OCI-LY7 (cell line): ENCODE data around the gene CHN1. TPM values are rescaled to one million over a fixed set of nuclear protein-coding genes. Genes with fewer than 3 reads are reported as not detected.

ENCODE experiments used
- BruUV-seq: library from RNA; stranded (reverse); fragments of 400-500 nt; replicated peaks from 2 replicates; lab custom pipeline; 2021; lab: Mats Ljungman, UMichigan
- CTCF ChIA-PET: fragments of 300-600 bp; sonication (Branson Sonifier 250); formaldehyde crosslinking; loops from one replicate; lab custom pipeline; 2022; ENCODE audit warnings: antibody characterized with exemption; ENCODE audit not compliant: unreplicated experiment; lab: Charles Lee
- POLR2A ChIA-PET: fragments of 300-600 bp; sonication (Branson Sonifier 250); formaldehyde crosslinking; loops from one replicate; lab custom pipeline; 2022; ENCODE audit warnings: antibody characterized with exemption; lab: Charles Lee
- DNase-seq: peaks from one replicate; pipeline ENCODE4 v3.0.0-alpha.2; 2015; ENCODE audit warnings: low spot score
- H2AFZ ChIP-seq: fragments of 200-600 bp; sonication (generic), shearing (Covaris generic); 2 replicates; pipeline ENCODE4 v1.6.1; 2014; ENCODE audit warnings: mild to moderate bottlenecking, antibody characterized with exemption, low read length, moderate library complexity
- H3K27ac ChIP-seq: fragments of 200-600 bp; sonication (generic); 2 replicates; pipeline ENCODE4 v1.5.1; 2014; ENCODE audit warnings: mixed run types, low read depth, mild to moderate bottlenecking, moderate library complexity, low read length, inconsistent platforms; ENCODE audit not compliant: poor library complexity, severe bottlenecking
- H3K36me3 ChIP-seq: fragments of 200-600 bp; sonication (generic); 2 replicates; pipeline ENCODE4 v1.6.1; 2014; ENCODE audit warnings: mild to moderate bottlenecking, antibody characterized with exemption, low read length, moderate library complexity, mixed read lengths; ENCODE audit not compliant: insufficient read depth
- H3K4me1 ChIP-seq: fragments of 200-600 bp; sonication (generic); 2 replicates; pipeline ENCODE4 v1.5.1; 2014; ENCODE audit warnings: mild to moderate bottlenecking, low read length; ENCODE audit not compliant: insufficient read depth, poor library complexity, severe bottlenecking
- H3K4me2 ChIP-seq: fragments of 200-600 bp; sonication (generic); 2 replicates; pipeline ENCODE4 v1.6.1; 2014; ENCODE audit warnings: mild to moderate bottlenecking, low read length
- H3K4me3 ChIP-seq: fragments of 200-600 bp; sonication (generic); 2 replicates; pipeline ENCODE4 v1.5.1; 2014; ENCODE audit warnings: mild to moderate bottlenecking, low read depth, low read length; ENCODE audit not compliant: poor library complexity, severe bottlenecking
- H3K79me2 ChIP-seq: fragments of 200-600 bp; sonication (generic); 2 replicates; pipeline ENCODE4 v1.6.1; 2016; ENCODE audit warnings: low read depth, mild to moderate bottlenecking, low read length, moderate library complexity, mixed read lengths; ENCODE audit not compliant: insufficient read depth
- H3K9me2 ChIP-seq: fragments of 200-600 bp; sonication (generic); 2 replicates; pipeline ENCODE4 v1.6.1; 2016; ENCODE audit warnings: mild to moderate bottlenecking, low read length, mixed read lengths; ENCODE audit not compliant: insufficient read depth
- H3K9me3 ChIP-seq: fragments of 200-600 bp; sonication (generic); 2 replicates; pipeline ENCODE4 v1.6.1; 2014; ENCODE audit warnings: mild to moderate bottlenecking, mixed run types, low read length, mixed read lengths
- H4K20me1 ChIP-seq: fragments of 200-600 bp; sonication (generic); 2 replicates; pipeline ENCODE4 v1.6.1; 2014; ENCODE audit warnings: mild to moderate bottlenecking, antibody characterized with exemption, low read length, moderate library complexity, mixed read lengths; ENCODE audit not compliant: insufficient read depth
- EZH2phosphoT487 ChIP-seq: fragments of 200-600 bp; sonication (generic); IDR thresholded peaks from 2 replicates; pipeline ENCODE4 v1.6.1; 2018; ENCODE audit warnings: low read depth, borderline replicate concordance, mild to moderate bottlenecking, mixed run types, antibody characterized with exemption, low read length, moderate library complexity, mixed read lengths
- intact Hi-C: fragments of 100-400 bp; cut with micrococcal nuclease; formaldehyde crosslinking; loops from one replicate; pipeline ENCODE4 v1.10.0; 2022; ENCODE audit not compliant: unreplicated experiment
- total RNA-seq, 2 experiments: library from RNA; depleted of rRNA in 1 of 2; stranded (reverse); fragments of >200 nt in 1 of 2; shearing (Covaris generic) in 1 of 2; gene quantifications; 2 replicates each; pipeline ENCODE4 v1.2.3, GENCODE V29; 2014 to 2022
- TF ChIP-seq, protein P1 (sequence below): fragments of 200-600 bp; sonication (generic); conservative IDR thresholded peaks from 2 replicates; pipeline ENCODE4 v1.5.1; 2014; ENCODE audit warnings: mild to moderate bottlenecking, antibody characterized with exemption, low read length, moderate library complexity, mixed read lengths

Gene CHN1
- total RNA-seq, 2 experiments from 2014 or later, result 0.44 TPM; not detected in 1

GRCh38 chr2:174794851-174795374, 210.3 kb downstream of the CHN1 start:
- TF ChIP-seq, protein P1, sequence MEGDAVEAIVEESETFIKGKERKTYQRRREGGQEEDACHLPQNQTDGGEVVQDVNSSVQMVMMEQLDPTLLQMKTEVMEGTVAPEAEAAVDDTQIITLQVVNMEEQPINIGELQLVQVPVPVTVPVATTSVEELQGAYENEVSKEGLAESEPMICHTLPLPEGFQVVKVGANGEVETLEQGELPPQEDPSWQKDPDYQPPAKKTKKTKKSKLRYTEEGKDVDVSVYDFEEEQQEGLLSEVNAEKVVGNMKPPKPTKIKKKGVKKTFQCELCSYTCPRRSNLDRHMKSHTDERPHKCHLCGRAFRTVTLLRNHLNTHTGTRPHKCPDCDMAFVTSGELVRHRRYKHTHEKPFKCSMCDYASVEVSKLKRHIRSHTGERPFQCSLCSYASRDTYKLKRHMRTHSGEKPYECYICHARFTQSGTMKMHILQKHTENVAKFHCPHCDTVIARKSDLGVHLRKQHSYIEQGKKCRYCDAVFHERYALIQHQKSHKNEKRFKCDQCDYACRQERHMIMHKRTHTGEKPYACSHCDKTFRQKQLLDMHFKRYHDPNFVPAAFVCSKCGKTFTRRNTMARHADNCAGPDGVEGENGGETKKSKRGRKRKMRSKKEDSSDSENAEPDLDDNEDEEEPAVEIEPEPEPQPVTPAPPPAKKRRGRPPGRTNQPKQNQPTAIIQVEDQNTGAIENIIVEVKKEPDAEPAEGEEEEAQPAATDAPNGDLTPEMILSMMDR, result no peak
- no peak for TF ChIP-seq EZH2phosphoT487
- no peaks in the 10 kb centered on the region for H3K9me3 ChIP-seq
- intact Hi-C loops, result no loop called here
- H3K4me2 ChIP-seq, result no peak overlapping the region
- no peaks in the 10 kb centered on the region for H4K20me1 ChIP-seq
- H3K36me3 ChIP-seq, result no peaks in the 10 kb centered on the region
- no peaks in the 10 kb centered on the region for H3K9me2 ChIP-seq
- BruUV-seq, result no TSS peak
- no peak overlapping the region for H3K4me3 ChIP-seq
- H3K79me2 ChIP-seq, result no peaks in the 10 kb centered on the region
- no peak overlapping the region for H3K27ac ChIP-seq
- POLR2A ChIA-PET, result no interaction called here
- no peak for DNase-seq
- CTCF ChIA-PET, result no interaction called here
- H2AFZ ChIP-seq, result no peak overlapping the region
- H3K4me1 ChIP-seq, result no peaks in the 10 kb centered on the region

GRCh38 chr2:174792309-174793025, 212.7 kb downstream of the CHN1 start:
- ChIA-PET POLR2A (interaction anchor here (1.6 kb wide), 1 partner anchor 22 kb away, joined by 3 read pairs; no protein-coding TSS in a partner anchor), CTCF (no interaction called here)
- TF ChIP-seq, protein P1, result no peak
- no peak for TF ChIP-seq EZH2phosphoT487
- no TSS peak for BruUV-seq
- no peaks in the 10 kb centered on the region for H3K36me3 ChIP-seq
- H2AFZ ChIP-seq, result no peak overlapping the region
- no peaks in the 10 kb centered on the region for H4K20me1 ChIP-seq
- H3K9me2 ChIP-seq, result no peaks in the 10 kb centered on the region
- no peaks in the 10 kb centered on the region for H3K4me1 ChIP-seq
- no peak overlapping the region for H3K4me3 ChIP-seq
- no peaks in the 10 kb centered on the region for H3K79me2 ChIP-seq
- no peaks in the 10 kb centered on the region for H3K9me3 ChIP-seq
- DNase-seq, result no peak
- intact Hi-C loops, result no loop called here
- no peak overlapping the region for H3K4me2 ChIP-seq
- no peak overlapping the region for H3K27ac ChIP-seq

DNA sequence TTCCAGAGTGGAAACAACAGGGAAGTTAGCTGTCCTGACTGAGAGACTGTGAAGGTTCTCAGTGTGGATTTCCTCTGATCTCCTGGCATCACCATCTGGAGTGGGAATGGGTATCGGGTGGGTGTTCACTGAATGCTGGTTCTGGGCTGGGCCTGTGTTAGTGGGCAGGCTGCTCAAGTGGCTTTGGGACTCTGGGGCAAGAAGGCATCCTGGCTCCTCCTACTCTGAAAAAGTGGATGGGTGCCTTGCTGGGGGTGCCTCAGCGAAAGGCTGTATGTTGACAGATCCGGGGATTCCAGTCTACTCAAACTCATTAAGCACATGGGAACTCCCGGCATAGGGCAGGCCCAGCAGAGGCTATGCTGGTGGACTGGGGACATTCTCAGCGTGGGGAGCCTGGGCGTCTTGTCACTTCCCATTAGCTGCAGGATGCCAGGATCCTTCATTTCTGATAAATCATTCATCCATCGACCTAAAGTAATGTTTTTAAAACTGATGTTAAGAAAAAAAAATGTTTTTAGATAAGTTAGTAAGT, 213.4 kb downstream of the CHN1 start:
- ChIA-PET POLR2A (interaction anchor here (1.6 kb wide), 1 partner anchor 22 kb away, joined by 3 read pairs; no protein-coding TSS in a partner anchor), CTCF (no interaction called here)
- no peaks in the 10 kb centered on the region for H3K36me3 ChIP-seq
- no peak overlapping the region for H3K27ac ChIP-seq
- no peaks in the 10 kb centered on the region for H3K9me2 ChIP-seq
- H3K9me3 ChIP-seq, result no peaks in the 10 kb centered on the region
- no peak overlapping the region for H3K4me2 ChIP-seq
- BruUV-seq, result no TSS peak
- H3K79me2 ChIP-seq, result no peaks in the 10 kb centered on the region
- intact Hi-C loops, result no loop called here
- TF ChIP-seq EZH2phosphoT487, result no peak
- TF ChIP-seq, protein P1, result no peak
- no peak overlapping the region for H2AFZ ChIP-seq
- H4K20me1 ChIP-seq, result no peaks in the 10 kb centered on the region
- H3K4me1 ChIP-seq, result no peaks in the 10 kb centered on the region
- no peak for DNase-seq
- no peak overlapping the region for H3K4me3 ChIP-seq
